Measurements from ENCODE around the gene DIDO1. TPM values are rescaled to one million over a fixed set of nuclear protein-coding genes. Genes with fewer than 3 reads are reported as not detected.
A peak's percentile ranks its signal among the peaks of the same experiment; 100 is the strongest.

The DIDO1 gene
- total and polyA plus RNA-seq, 2 of the 13 experiments (the other 11 are each of a cell fraction or from before 2014, with no cell fraction given) = 75.0 to 75.1 TPM

DNA sequence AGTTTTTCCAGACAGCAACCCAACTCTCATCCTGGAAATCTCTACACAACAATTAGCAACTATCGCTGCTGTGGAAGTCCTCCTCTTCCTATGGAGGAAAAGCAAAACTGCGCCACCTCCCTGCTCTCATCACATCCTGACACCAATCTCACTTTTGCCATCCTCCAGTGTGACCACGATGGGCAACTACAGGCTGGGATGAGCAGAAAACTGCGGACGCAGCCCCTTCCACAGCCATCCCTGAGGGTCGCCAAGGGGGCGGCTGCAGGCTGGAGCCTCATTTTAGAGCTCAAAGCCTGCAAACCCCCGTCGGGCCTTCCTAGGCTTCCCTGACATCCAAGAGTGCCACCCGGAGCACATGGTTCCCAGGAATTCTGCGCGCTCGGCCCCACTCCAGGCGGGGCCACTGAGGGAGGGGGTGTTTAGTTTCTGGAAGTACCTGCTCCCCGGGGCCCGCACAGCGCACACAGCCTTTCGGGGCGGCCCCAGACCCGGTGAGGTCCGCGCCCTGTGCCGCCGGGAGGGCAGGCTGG, 65.8 kb downstream of the DIDO1 start (continued):
- TF ChIP-seq BHLHE40 (IDR thresholded peaks at IDR 0.05; ENCODE audit: low read length) = no peak
- peak; percentile 54; the same call in 1 of the 2 replicates for TF ChIP-seq MXD3 (CRISPR knock-in tag; IDR thresholded peaks at IDR 0.05)
- TF ChIP-seq ZNF556 (CRISPR knock-in tag; IDR thresholded peaks at IDR 0.05; ENCODE audit: borderline replicate concordance) = no peak
- TF ChIP-seq PLSCR1 (CRISPR knock-in tag; IDR thresholded peaks at IDR 0.05; ENCODE audit: borderline replicate concordance) = no peak
- no peak for TF ChIP-seq ZNF709 (CRISPR knock-in tag; IDR thresholded peaks at IDR 0.05)
- TF ChIP-seq, protein P1, sequence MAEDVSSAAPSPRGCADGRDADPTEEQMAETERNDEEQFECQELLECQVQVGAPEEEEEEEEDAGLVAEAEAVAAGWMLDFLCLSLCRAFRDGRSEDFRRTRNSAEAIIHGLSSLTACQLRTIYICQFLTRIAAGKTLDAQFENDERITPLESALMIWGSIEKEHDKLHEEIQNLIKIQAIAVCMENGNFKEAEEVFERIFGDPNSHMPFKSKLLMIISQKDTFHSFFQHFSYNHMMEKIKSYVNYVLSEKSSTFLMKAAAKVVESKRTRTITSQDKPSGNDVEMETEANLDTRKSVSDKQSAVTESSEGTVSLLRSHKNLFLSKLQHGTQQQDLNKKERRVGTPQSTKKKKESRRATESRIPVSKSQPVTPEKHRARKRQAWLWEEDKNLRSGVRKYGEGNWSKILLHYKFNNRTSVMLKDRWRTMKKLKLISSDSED (CRISPR knock-in tag; IDR thresholded peaks at IDR 0.05) = no peak
- TF ChIP-seq ZNF124 (CRISPR knock-in tag; IDR thresholded peaks at IDR 0.05) = no peak
- no peak for TF ChIP-seq ZNF280D (CRISPR knock-in tag; IDR thresholded peaks at IDR 0.05)
- TF ChIP-seq YEATS2 (CRISPR knock-in tag; IDR thresholded peaks at IDR 0.05; ENCODE audit: borderline replicate concordance) = peak; percentile 52; the same call in 1 of the 2 replicates
- peak; percentile 69; the same call in 1 of the 2 replicates for TF ChIP-seq NFKB2 (CRISPR knock-in tag; IDR thresholded peaks at IDR 0.05; ENCODE audit: borderline replicate concordance)
- no peak for TF ChIP-seq TCF7 (IDR thresholded peaks at IDR 0.05; ENCODE audit: low read depth)
- no peak for TF ChIP-seq ZNF720 (CRISPR knock-in tag; IDR thresholded peaks at IDR 0.05)
- no peak for TF ChIP-seq NFAT5 (CRISPR knock-in tag; IDR thresholded peaks at IDR 0.05)
- peak; percentile 34 for TF ChIP-seq ZFX (CRISPR knock-in tag; IDR thresholded peaks at IDR 0.05; ENCODE audit: low read depth)
- TF ChIP-seq RBM22 (optimal IDR thresholded peaks at IDR 0.05; ENCODE audit: low read length) = no peak
- TF ChIP-seq ZGPAT (CRISPR knock-in tag; IDR thresholded peaks at IDR 0.05) = peak; percentile 53; the same call in 1 of the 2 replicates
- no peak for TF ChIP-seq NCOR1 (IDR thresholded peaks at IDR 0.05; ENCODE audit: borderline replicate concordance, low read length)

Measured in HepG2 (cell line).